Osteocyte (in vitro differentiated cells): ENCODE measurements around the gene ATP11B. TPM values are rescaled to one million over a fixed set of nuclear protein-coding genes. Genes with fewer than 3 reads are reported as not detected.

Source experiments
- DNase-seq: peaks from one replicate; pipeline ENCODE4 v3.0.0; 2021; ENCODE audit warnings: mixed read lengths; ENCODE audit not compliant: unreplicated experiment; ENCODE audit errors: extremely low spot score
- H3K27ac Mint-ChIP-seq: one replicate; pipeline ENCODE4 v1.8.0; 2021; ENCODE audit warnings: mild to moderate bottlenecking, mixed read lengths; ENCODE audit not compliant: unreplicated experiment
- H3K27me3 Mint-ChIP-seq: one replicate; pipeline ENCODE4 v1.8.0; 2021; ENCODE audit warnings: mixed read lengths; ENCODE audit not compliant: unreplicated experiment
- H3K36me3 Mint-ChIP-seq: one replicate; pipeline ENCODE4 v1.8.0; 2021; ENCODE audit warnings: mixed read lengths; ENCODE audit not compliant: unreplicated experiment
- H3K4me1 Mint-ChIP-seq: one replicate; pipeline ENCODE4 v1.8.0; 2021; ENCODE audit warnings: mixed read lengths; ENCODE audit not compliant: unreplicated experiment
- H3K4me3 Mint-ChIP-seq: one replicate; pipeline ENCODE4 v1.8.0; 2021; ENCODE audit warnings: mild to moderate bottlenecking, moderate library complexity, mixed read lengths; ENCODE audit not compliant: unreplicated experiment
- H3K9me3 Mint-ChIP-seq: one replicate; pipeline ENCODE4 v1.8.0; 2021; ENCODE audit warnings: mixed read lengths; ENCODE audit not compliant: unreplicated experiment
- total RNA-seq: library from RNA; stranded (reverse); gene quantifications from 2 replicates; pipeline ENCODE4 v1.2.1, GENCODE V29; 2021
- TF ChIP-seq, protein P1 (sequence below): fragments of 200-600 bp; sonication (generic); IDR thresholded peaks from 2 replicates; pipeline ENCODE4 v1.5.0; 2021; ENCODE audit warnings: antibody characterized with exemption, mild to moderate bottlenecking, moderate library complexity

Gene ATP11B
- total RNA-seq, 1 donor from 2014 or later, result 69.2 TPM

DNA sequence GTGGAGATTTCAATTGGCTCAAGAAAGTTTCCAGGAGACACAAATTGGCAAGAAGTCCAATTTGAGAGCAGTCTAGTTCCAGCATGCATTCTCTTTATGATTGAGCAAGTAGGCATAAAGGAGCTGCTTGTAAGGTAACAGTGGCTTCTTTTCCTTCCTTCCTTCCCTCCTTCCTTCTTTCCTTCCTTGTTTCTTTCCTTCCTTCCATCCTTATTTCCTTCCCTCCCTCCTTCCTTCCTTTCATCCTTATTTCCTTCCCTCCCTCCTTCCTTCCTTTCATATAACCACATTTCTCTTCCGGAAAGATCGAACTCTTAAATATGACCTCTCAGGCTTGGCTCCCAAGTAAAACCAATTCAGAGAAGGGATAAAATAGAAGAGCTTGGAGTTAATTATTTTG, 29.4 kb upstream of the ATP11B start:
- DNase-seq, result no peak
- Mint-ChIP-seq H3K36me3 (no peaks in the 10 kb centered on the region), H3K4me3 (no peak overlapping the region), H3K27ac (no peak overlapping the region), H3K9me3 (no peaks in the 10 kb centered on the region), H3K27me3 (peaks cover 9% of the 10 kb centered on the region), H3K4me1 (peaks cover 3% of the 10 kb centered on the region)
- TF ChIP-seq, protein P1, sequence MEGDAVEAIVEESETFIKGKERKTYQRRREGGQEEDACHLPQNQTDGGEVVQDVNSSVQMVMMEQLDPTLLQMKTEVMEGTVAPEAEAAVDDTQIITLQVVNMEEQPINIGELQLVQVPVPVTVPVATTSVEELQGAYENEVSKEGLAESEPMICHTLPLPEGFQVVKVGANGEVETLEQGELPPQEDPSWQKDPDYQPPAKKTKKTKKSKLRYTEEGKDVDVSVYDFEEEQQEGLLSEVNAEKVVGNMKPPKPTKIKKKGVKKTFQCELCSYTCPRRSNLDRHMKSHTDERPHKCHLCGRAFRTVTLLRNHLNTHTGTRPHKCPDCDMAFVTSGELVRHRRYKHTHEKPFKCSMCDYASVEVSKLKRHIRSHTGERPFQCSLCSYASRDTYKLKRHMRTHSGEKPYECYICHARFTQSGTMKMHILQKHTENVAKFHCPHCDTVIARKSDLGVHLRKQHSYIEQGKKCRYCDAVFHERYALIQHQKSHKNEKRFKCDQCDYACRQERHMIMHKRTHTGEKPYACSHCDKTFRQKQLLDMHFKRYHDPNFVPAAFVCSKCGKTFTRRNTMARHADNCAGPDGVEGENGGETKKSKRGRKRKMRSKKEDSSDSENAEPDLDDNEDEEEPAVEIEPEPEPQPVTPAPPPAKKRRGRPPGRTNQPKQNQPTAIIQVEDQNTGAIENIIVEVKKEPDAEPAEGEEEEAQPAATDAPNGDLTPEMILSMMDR, result no peak

- Mint-ChIP-seq H3K27ac (no peak overlapping the region), H3K4me1 (peaks cover 3% of the 10 kb centered on the region), H3K4me3 (no peak overlapping the region), H3K27me3 (peaks cover 9% of the 10 kb centered on the region), H3K9me3 (no peaks in the 10 kb centered on the region), H3K36me3 (no peaks in the 10 kb centered on the region)
- TF ChIP-seq, protein P1, result no peak
- no peak for DNase-seq
Measured at GRCh38 chr3:182765287-182765686, 28.0 kb upstream of the ATP11B start.

DNA sequence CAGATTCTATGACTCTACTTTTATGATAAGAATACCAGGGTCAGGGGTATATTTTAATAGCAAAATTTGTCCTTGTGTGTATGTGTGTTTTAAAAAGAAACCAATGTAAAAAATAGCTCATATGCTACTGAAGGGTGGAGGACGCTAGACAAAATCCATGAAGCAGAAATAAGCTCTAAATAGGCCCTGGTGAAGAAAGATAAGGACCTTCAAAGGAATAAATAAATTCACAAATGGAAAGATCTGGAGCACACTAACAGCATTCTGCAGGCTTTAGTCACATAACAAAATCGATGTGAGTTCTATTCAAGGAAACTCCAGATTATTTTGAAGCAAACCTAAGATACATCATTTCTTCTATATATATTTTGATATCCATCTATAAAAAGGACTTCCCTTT, 27.2 kb upstream of the ATP11B start:
- Mint-ChIP-seq H3K4me3 (no peak overlapping the region), H3K9me3 (no peaks in the 10 kb centered on the region)
- TF ChIP-seq, protein P1, result no peak

DNA sequence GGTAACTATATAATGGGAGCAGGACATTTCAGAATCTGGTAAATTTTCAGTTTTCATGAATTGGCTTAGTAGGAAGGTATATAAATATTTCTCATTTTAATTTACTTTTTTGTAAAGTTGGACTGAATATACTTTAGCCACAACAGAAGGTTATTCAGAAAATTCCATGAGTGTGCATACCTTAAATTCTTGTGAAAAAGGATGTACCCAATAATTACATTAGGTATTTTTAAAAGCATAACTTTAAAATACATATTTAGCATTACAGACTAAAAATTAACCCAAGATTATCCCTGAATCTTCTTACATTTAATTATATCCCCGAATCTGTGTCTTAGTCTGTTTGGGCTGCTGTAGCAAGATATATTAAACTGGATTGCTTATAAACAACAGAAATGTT, 24.9 kb upstream of the ATP11B start:
- Mint-ChIP-seq H3K27me3 (peaks cover 11% of the 10 kb centered on the region), H3K36me3 (no peaks in the 10 kb centered on the region), H3K9me3 (no peaks in the 10 kb centered on the region), H3K27ac (no peak overlapping the region), H3K4me3 (no peak overlapping the region), H3K4me1 (peaks cover 3% of the 10 kb centered on the region)
- TF ChIP-seq, protein P1, result no peak
- DNase-seq, result no peak

More for the DNA sequence above, 27.2 kb upstream of the ATP11B start:
- Mint-ChIP-seq H3K36me3 (no peaks in the 10 kb centered on the region), H3K4me1 (peaks cover 3% of the 10 kb centered on the region), H3K27me3 (peaks cover 9% of the 10 kb centered on the region), H3K27ac (no peak overlapping the region)
- no peak for DNase-seq

DNA sequence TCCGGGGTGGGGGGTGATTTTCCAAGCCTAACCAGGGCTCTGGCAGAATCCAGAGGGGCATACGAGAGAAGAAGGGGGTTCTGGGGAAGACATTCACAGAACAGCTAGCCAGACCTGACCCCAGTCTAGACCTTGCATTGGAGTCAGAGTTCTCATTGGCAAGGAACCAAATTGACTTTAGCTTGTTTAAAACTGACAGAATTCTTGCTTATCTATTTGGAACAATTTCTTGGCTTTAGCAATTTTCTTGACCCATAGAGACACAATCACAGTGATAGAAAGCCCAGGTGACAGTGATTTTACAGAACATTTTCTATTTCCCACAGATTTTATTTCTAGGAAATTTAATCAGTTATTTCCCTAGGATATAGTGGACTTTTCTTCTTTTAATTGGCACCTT, 23.6 kb upstream of the ATP11B start:
- TF ChIP-seq, protein P1, result no peak
- H3K27me3 Mint-ChIP-seq, result peaks cover 13% of the 10 kb centered on the region
- H3K4me3 Mint-ChIP-seq, result no peak overlapping the region
- H3K27ac Mint-ChIP-seq, result no peak overlapping the region
- peaks cover 2% of the 10 kb centered on the region for H3K9me3 Mint-ChIP-seq
- peaks cover 3% of the 10 kb centered on the region for H3K4me1 Mint-ChIP-seq
- H3K36me3 Mint-ChIP-seq, result no peaks in the 10 kb centered on the region
- DNase-seq, result no peak
